Measurements from ENCODE around the gene GARS1.

GARS1 gene

GRCh38 chr7:30598121-30598876, 3.6 kb downstream of the GARS1 start:
- Histone ChIP-seq H3K27me3 (ENCODE audit: insufficient read depth, low read length, poor library complexity, severe bottlenecking) (peaks cover 5% of the 10 kb centered on the region), H3F3A (ENCODE audit: low read depth) (no peaks in the 10 kb centered on the region), H3K9ac (ENCODE audit: low read depth, low read length, poor library complexity, severe bottlenecking) (peak overlapping the region; percentile 88), H3K36me3 (ENCODE audit: insufficient read depth, low read length) (peaks cover 31% of the 10 kb centered on the region), H3K4me1 (ENCODE audit: insufficient read depth, low read length, poor library complexity, severe bottlenecking) (peaks cover 42% of the 10 kb centered on the region), H3K9me3 (ENCODE audit: insufficient read depth, low read depth, low read length) (no peaks in the 10 kb centered on the region), H2AFZ (ENCODE audit: low read length) (no peak overlapping the region), H3K79me2 (ENCODE audit: insufficient read depth, low read length) (peaks cover 76% of the 10 kb centered on the region), H4K20me1 (ENCODE audit: insufficient read depth, low read length, poor library complexity, severe bottlenecking) (peaks cover 32% of the 10 kb centered on the region), H3K4me3 (ENCODE audit: low read length, poor library complexity, severe bottlenecking) (peak overlapping the region; percentile 83), H3K9me2 (replicated peaks; ENCODE audit: low read depth, low read length) (no peaks in the 10 kb centered on the region), H3K4me2 (ENCODE audit: low read depth, low read length, poor library complexity, severe bottlenecking) (peak overlapping the region; percentile 96)
- TF ChIP-seq CTCF (conservative IDR thresholded peaks at IDR 0.05; ENCODE audit: low read length) (no peak), EZH2phosphoT487 (IDR thresholded peaks at IDR 0.05; ENCODE audit: borderline replicate concordance) (no peak)

- Histone ChIP-seq H4K20me1 (ENCODE audit: insufficient read depth, low read length, poor library complexity, severe bottlenecking) (peaks cover 9% of the 10 kb centered on the region), H3K9me2 (replicated peaks; ENCODE audit: low read depth, low read length) (no peaks in the 10 kb centered on the region), H3K4me1 (ENCODE audit: insufficient read depth, low read length, poor library complexity, severe bottlenecking) (peaks cover 6% of the 10 kb centered on the region), H2AFZ (ENCODE audit: low read length) (no peak overlapping the region), H3K9me3 (ENCODE audit: insufficient read depth, low read depth, low read length) (no peaks in the 10 kb centered on the region), H3F3A (ENCODE audit: low read depth) (no peaks in the 10 kb centered on the region), H3K4me2 (ENCODE audit: low read depth, low read length, poor library complexity, severe bottlenecking) (no peak overlapping the region), H3K79me2 (ENCODE audit: insufficient read depth, low read length) (peaks cover 18% of the 10 kb centered on the region), H3K36me3 (ENCODE audit: insufficient read depth, low read length) (peaks cover 86% of the 10 kb centered on the region), H3K4me3 (ENCODE audit: low read length, poor library complexity, severe bottlenecking) (no peak overlapping the region), H3K27me3 (ENCODE audit: insufficient read depth, low read length, poor library complexity, severe bottlenecking) (no peaks in the 10 kb centered on the region), H3K9ac (ENCODE audit: low read depth, low read length, poor library complexity, severe bottlenecking) (no peak overlapping the region)
- TF ChIP-seq EZH2phosphoT487 (IDR thresholded peaks at IDR 0.05; ENCODE audit: borderline replicate concordance): no peak
Observed at GRCh38 chr7:30604901-30605300, 10.2 kb downstream of the GARS1 start.

GRCh38 chr7:30605832-30606231, 11.2 kb downstream of the GARS1 start:
- Histone ChIP-seq H3K4me2 (ENCODE audit: low read depth, low read length, poor library complexity, severe bottlenecking) (no peak overlapping the region), H3K9me2 (replicated peaks; ENCODE audit: low read depth, low read length) (no peaks in the 10 kb centered on the region), H3F3A (ENCODE audit: low read depth) (no peaks in the 10 kb centered on the region), H3K9ac (ENCODE audit: low read depth, low read length, poor library complexity, severe bottlenecking) (no peak overlapping the region), H3K27me3 (ENCODE audit: insufficient read depth, low read length, poor library complexity, severe bottlenecking) (no peaks in the 10 kb centered on the region), H4K20me1 (ENCODE audit: insufficient read depth, low read length, poor library complexity, severe bottlenecking) (peaks cover 9% of the 10 kb centered on the region), H3K79me2 (ENCODE audit: insufficient read depth, low read length) (peaks cover 14% of the 10 kb centered on the region), H2AFZ (ENCODE audit: low read length) (no peak overlapping the region), H3K36me3 (ENCODE audit: insufficient read depth, low read length) (peaks cover 86% of the 10 kb centered on the region), H3K9me3 (ENCODE audit: insufficient read depth, low read depth, low read length) (no peaks in the 10 kb centered on the region), H3K4me1 (ENCODE audit: insufficient read depth, low read length, poor library complexity, severe bottlenecking) (no peaks in the 10 kb centered on the region), H3K4me3 (ENCODE audit: low read length, poor library complexity, severe bottlenecking) (no peak overlapping the region)
- no peak for TF ChIP-seq EZH2phosphoT487 (IDR thresholded peaks at IDR 0.05; ENCODE audit: borderline replicate concordance)
- no peak for TF ChIP-seq CTCF (conservative IDR thresholded peaks at IDR 0.05; ENCODE audit: low read length)
